ENCODE measurements around the gene NBEAL2.

NBEAL2 gene

DNA sequence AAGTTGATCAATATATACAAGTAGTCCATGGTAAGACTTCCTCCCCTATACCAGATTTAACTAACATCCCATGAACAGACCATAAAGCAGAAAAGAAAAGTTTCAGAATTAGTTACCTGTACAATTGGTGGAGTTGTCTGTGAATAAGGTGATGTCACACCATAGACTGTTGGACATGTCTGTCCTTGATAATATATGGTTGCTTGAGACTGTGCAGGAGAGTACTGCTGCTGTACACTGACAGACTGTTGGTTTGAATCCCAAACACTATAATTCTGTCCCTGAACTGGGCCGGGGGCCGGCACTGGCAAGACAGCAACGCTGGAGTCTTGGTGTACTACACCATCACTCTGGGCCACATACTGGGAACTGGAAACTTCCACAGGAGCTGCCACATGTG lies 77.2 kb downstream of the NBEAL2 start:
- DNase-seq (ENCODE audit: low spot score): no peak
- H3K4me3 ChIP-seq: no peak overlapping the region
- no peak for TF ChIP-seq CTCF (IDR thresholded peaks at IDR 0.05)

DNA sequence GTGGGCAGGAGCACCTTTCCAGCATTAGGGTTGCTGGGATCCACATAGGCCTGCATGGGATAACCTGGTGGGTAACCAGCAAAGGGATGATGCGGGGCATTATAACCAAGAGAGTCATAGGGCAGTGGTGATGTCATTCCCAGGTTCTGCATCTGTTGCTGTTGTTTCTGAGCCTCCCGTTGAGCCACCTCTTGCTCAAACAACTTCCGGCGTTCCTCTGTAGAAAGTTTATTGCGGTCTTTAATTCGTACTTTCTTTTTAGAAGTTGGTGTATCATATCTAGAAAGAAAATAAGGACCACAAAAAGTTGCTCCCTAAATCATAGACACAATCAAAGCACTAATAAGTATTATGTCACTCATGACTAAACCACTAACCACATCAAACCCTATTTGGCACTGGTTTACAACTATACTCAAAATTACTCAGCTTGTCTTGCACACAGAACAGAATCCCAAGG lies 77.8 kb downstream of the NBEAL2 start:
- no peak for TF ChIP-seq CTCF (IDR thresholded peaks at IDR 0.05)
- DNase-seq (ENCODE audit: low spot score): no peak
- Histone ChIP-seq H3K4me3 (no peak overlapping the region), H3K27ac (no peak overlapping the region)

More for the DNA sequence above, 77.2 kb downstream of the NBEAL2 start:
- H3K27ac ChIP-seq: no peak overlapping the region

Data from coronary artery (tissue), 2 donors.